K562 (cell line): ENCODE results near the gene DIRAS1. TPM values are rescaled to one million over a fixed set of nuclear protein-coding genes. Genes with fewer than 3 reads are reported as not detected.
A peak's percentile ranks its signal among the peaks of the same experiment; 100 is the strongest.

Experiments used
- ATAC-seq: fragments of 200-7000 bp; cut with Tn5 transposase; 3 replicates; pipeline ENCODE4 v1.9.1; 2020; ENCODE audit warnings: moderate library complexity
- BruUV-seq: library from RNA; stranded (reverse); fragments of 400-500 nt; replicated peaks from 2 replicates; lab custom pipeline; 2021; lab: Mats Ljungman, UMichigan
- CTCF ChIA-PET: fragments of 300-600 bp; formaldehyde crosslinking; extraction: SDS; loops from one replicate; lab custom pipeline; 2021; ENCODE audit warnings: low intra/inter-chr PET ratio; lab: Yijun Ruan, JAX
- POLR2A ChIA-PET: fragments of 300-600, 350-650 bp; sonication (Branson Sonifier 250); formaldehyde crosslinking; extraction: SDS; loops from one replicate; lab custom pipeline; 2021; ENCODE audit warnings: antibody characterized with exemption, inconsistent platforms; lab: Yijun Ruan, JAX
- DNase-seq, 4 experiments: peaks; one replicate each; pipeline versions ENCODE4 v3.0.0 to v3.0.0-alpha.2; 2011 to 2018; ENCODE audit warnings: low spot score in 3 of 4, mixed read lengths in 3 of 4; ENCODE audit errors: extremely low read depth in 1 of 4
- FAIRE-seq: peaks from 2 replicates; lab custom pipeline; 2011; peaks lifted over from hg19 to GRCh38; lab: Jason Lieb, UNC
- H2AFZ ChIP-seq: 2 replicates; pipeline ENCODE4 v1.6.0; 2011; ENCODE audit warnings: low read depth, low read length, control low read depth, inconsistent platforms
- H3K27ac ChIP-seq: fragments of 200-600 bp; 3 replicates; pipeline ENCODE4 v1.8.0; 2011; ENCODE audit warnings: low read depth, mild to moderate bottlenecking, control low read depth, inconsistent platforms, low read length, moderate library complexity, mixed read lengths; ENCODE audit errors: extremely low read depth
- H3K27me3 ChIP-seq, 2 experiments: fragments of 300-600 bp in 1 of 2; 2 replicates in 1 of 2; 3 replicates in 1 of 2; pipeline versions ENCODE4 v1.6.0 to v1.8.0; 2011; ENCODE audit warnings: inconsistent platforms in 2 of 2, low read length in 2 of 2, mild to moderate bottlenecking in 1 of 2, mixed read lengths in 1 of 2, moderate library complexity in 1 of 2; ENCODE audit not compliant: control insufficient read depth in 2 of 2, insufficient read depth in 2 of 2
- H3K36me3 ChIP-seq: fragments of 300-600 bp; 3 replicates; pipeline ENCODE4 v1.8.0; 2011; ENCODE audit warnings: mild to moderate bottlenecking, low read length, inconsistent platforms; ENCODE audit not compliant: control insufficient read depth, insufficient read depth
- H3K4me1 ChIP-seq, 2 experiments: fragments of 200-600 bp in 1 of 2; replicated peaks in 1 of 2; 2 replicates in 1 of 2; 3 replicates in 1 of 2; pipeline versions ENCODE4 v1.5.1 to v1.8.0; 2011; ENCODE audit warnings: inconsistent platforms in 2 of 2, low read length in 2 of 2, mild to moderate bottlenecking in 1 of 2, mixed read lengths in 1 of 2, moderate library complexity in 1 of 2; ENCODE audit not compliant: control insufficient read depth in 2 of 2, insufficient read depth in 2 of 2
- H3K4me2 ChIP-seq: 2 replicates; pipeline ENCODE4 v1.6.1; 2011; ENCODE audit warnings: low read length, control low read depth, inconsistent platforms, mixed read lengths; ENCODE audit not compliant: insufficient read depth
- H3K4me3 ChIP-seq: fragments of 200-600 bp; sonication (generic), shearing (Covaris generic); 2 replicates; pipeline ENCODE4 v1.5.1; 2016; ENCODE audit warnings: control low read depth, inconsistent platforms
- H3K79me2 ChIP-seq: fragments of 200-600 bp; 3 replicates; pipeline ENCODE4 v1.8.0; 2011; ENCODE audit warnings: low read length, inconsistent platforms; ENCODE audit not compliant: control insufficient read depth, insufficient read depth
- H3K9ac ChIP-seq, 2 experiments: 2 replicates each; pipeline versions ENCODE4 v1.6.0 to v1.6.1; 2011; ENCODE audit warnings: low read depth in 2 of 2, low read length in 2 of 2, control low read depth in 1 of 2, inconsistent platforms in 1 of 2, mild to moderate bottlenecking in 1 of 2, mixed read lengths in 1 of 2; ENCODE audit not compliant: insufficient read depth in 1 of 2
- H3K9me1 ChIP-seq: one replicate; pipeline ENCODE4 v1.6.0; 2011; ENCODE audit warnings: inconsistent platforms, mild to moderate bottlenecking, low read length, moderate library complexity; ENCODE audit not compliant: control insufficient read depth, insufficient read depth
- H3K9me3 ChIP-seq: replicated peaks from 2 replicates; pipeline ENCODE4 v1.5.1; 2011; ENCODE audit warnings: low read depth, low read length, inconsistent platforms; ENCODE audit not compliant: control insufficient read depth, insufficient read depth
- H4K20me1 ChIP-seq: replicated peaks from 2 replicates; pipeline ENCODE4 v1.6.1; 2011; ENCODE audit warnings: low read length, inconsistent platforms, mixed read lengths; ENCODE audit not compliant: control insufficient read depth, insufficient read depth
- ARID2 ChIP-seq: fragments of 450-650 bp; IDR thresholded peaks from 2 replicates; pipeline ENCODE4 v1.6.1; 2017; ENCODE audit warnings: antibody characterized with exemption, mild to moderate bottlenecking
- BRF1 ChIP-seq: IDR thresholded peaks from 3 replicates; pipeline ENCODE4 v1.6.1; 2011; ENCODE audit warnings: borderline replicate concordance, mild to moderate bottlenecking; ENCODE audit not compliant: insufficient read length; ENCODE audit errors: extremely low read depth
- CHD2 ChIP-seq: IDR thresholded peaks from 2 replicates; pipeline ENCODE4 v1.6.1; 2011; ENCODE audit warnings: low read depth, low read length
- EP300 ChIP-seq: IDR thresholded peaks from 2 replicates; pipeline ENCODE4 v1.6.1; 2012; ENCODE audit warnings: low read length, improper control_type of control experiment
- MBD2 ChIP-seq: sonication (generic); IDR thresholded peaks from 2 replicates; pipeline ENCODE4 v1.6.1; 2016; ENCODE audit warnings: low read depth, borderline replicate concordance
- MEIS2 ChIP-seq: fragments of 450-650 bp; IDR thresholded peaks from 2 replicates; pipeline ENCODE4 v1.6.1; 2014; ENCODE audit warnings: mild to moderate bottlenecking; ENCODE audit not compliant: partially characterized antibody
- NR4A1 ChIP-seq, 2 experiments: fragments of 250-450 bp in 1 of 2; fragments of 450-650 bp in 1 of 2; sonication (Bioruptor Pico) in 1 of 2; IDR thresholded peaks; 2 replicates each; pipeline versions ENCODE4 v1.4.0 to v1.6.1; 2016 to 2020; ENCODE audit warnings: mild to moderate bottlenecking in 2 of 2, missing compliant biosample characterization in 1 of 2, missing genetic modification characterization in 1 of 2, moderate library complexity in 1 of 2
- PHF21A ChIP-seq: fragments of 450-650 bp; IDR thresholded peaks from 2 replicates; pipeline ENCODE4 v1.6.1; 2017; ENCODE audit warnings: low read depth, borderline replicate concordance
- SMARCA4 ChIP-seq: fragments of 450-650 bp; IDR thresholded peaks from 2 replicates; pipeline ENCODE4 v1.6.1; 2016
- SRSF1 ChIP-seq: fragments of 200-400 bp; formaldehyde crosslinking; IDR thresholded peaks from 2 replicates; pipeline ENCODE4 v1.6.1; 2017; ENCODE audit warnings: mild to moderate bottlenecking, low read depth, low read length, moderate library complexity
- ZBED1 ChIP-seq: IDR thresholded peaks from 2 replicates; pipeline ENCODE4 v1.6.1; 2014
- ZKSCAN3 ChIP-seq: fragments of 250-450 bp; sonication (Bioruptor Pico); IDR thresholded peaks from 2 replicates; pipeline ENCODE4 v1.4.0; 2020
- ZNF274 ChIP-seq: IDR thresholded peaks from 2 replicates; pipeline ENCODE4 v1.6.1; 2011; ENCODE audit warnings: low read depth, mild to moderate bottlenecking, low read length, moderate library complexity, borderline replicate concordance
- ZNF75A ChIP-seq: fragments of 450-650 bp; formaldehyde crosslinking; IDR thresholded peaks from 2 replicates; pipeline ENCODE4 v1.4.0; 2020; ENCODE audit warnings: mild to moderate bottlenecking
- WGBS: fragments of 100-300 bp; shearing (Covaris generic); methylation state at CpG from one replicate; pipeline ENCODE4 v1.1.6; 2016; ENCODE audit warnings: low coverage, mixed read lengths; ENCODE audit not compliant: insufficient coverage; ENCODE audit errors: missing lambda C conversion rate; 5-methylcytosine and 5-hydroxymethylcytosine counted together
- in situ Hi-C: fragments of 300-500 bp; cut with MboI; formaldehyde crosslinking; loops from 4 replicates; pipeline ENCODE4 v1.15.0; 2018; ENCODE audit warnings: inconsistent platforms, mixed read lengths
- intact Hi-C: fragments of 100-400 bp; cut with micrococcal nuclease; formaldehyde crosslinking; loops from 2 replicates; pipeline ENCODE4 v1.14.2; 2022
- polyA plus RNA-seq, 8 experiments: library from polyadenylated mRNA; depleted of rRNA in 4 of 8; stranded (reverse) in 5 of 8; unstranded in 3 of 8; fragments of >200 nt; fragmentation: Nextera tagmentation in 2 of 8; fragmentation: Illumina TruSeq in 1 of 8; extraction: Ambion mirVana in 2 of 8; extraction: Trizol in 1 of 8; gene quantifications; 2 replicates each; pipeline versions ENCODE4 v1.2.1 to v1.2.3, GENCODE V29; 2011 to 2014; ENCODE audit warnings: inconsistent platforms in 1 of 8, missing spikeins in 1 of 8
- total RNA-seq, 7 experiments: library from RNA; depleted of rRNA in 6 of 7; stranded (reverse); fragments of >200 nt in 6 of 7; fragmentation: Illumina TruSeq in 2 of 7; extraction: Trizol in 2 of 7; gene quantifications; 2 replicates each; pipeline versions ENCODE4 v1.2.1 to v1.2.3, GENCODE V29; 2011 to 2021; ENCODE audit warnings: low replicate concordance in 1 of 7
- TF ChIP-seq, protein P1 (sequence below): fragments of 450-650 bp; conservative IDR thresholded peaks from 2 replicates; pipeline ENCODE4 v1.6.1; 2016; ENCODE audit warnings: missing genetic modification characterization, low read depth, mild to moderate bottlenecking, control low read depth, missing compliant biosample characterization

DIRAS1 gene
- total and polyA plus RNA-seq, 9 of the 15 experiments (the other 6 are each of a cell fraction or from before 2014, with no cell fraction given), result 0.11 to 12.0 (median 2.9) TPM

GRCh38 chr19:2678044-2678671, 43.0 kb downstream of the DIRAS1 start:
- H3K79me2 ChIP-seq, result no peaks in the 10 kb centered on the region
- 23% methylated on average over 8 of the region's 8 CpGs for WGBS
- no peaks in the 10 kb centered on the region for H4K20me1 ChIP-seq
- no peak overlapping the region for H3K4me3 ChIP-seq
- ChIA-PET POLR2A (no interaction called here), CTCF (no interaction called here)
- peaks cover 37 to 70% of the 10 kb centered on the region in 2 experiments for H3K27me3 ChIP-seq
- H3K4me1 ChIP-seq, result no peaks in the 10 kb centered on the region; a peak in 2 of 5 replicates
- no peak overlapping the region for H2AFZ ChIP-seq
- H3K9ac ChIP-seq, result no peak overlapping the region
- BruUV-seq, result no TSS peak
- TF ChIP-seq MBD2 (no peak), ZKSCAN3 (CRISPR knock-in tag) (no peak), EP300 (peak; percentile 54; the same call in 1 of the 2 replicates)
- H3K9me1 ChIP-seq, result no peaks in the 10 kb centered on the region
- ATAC-seq (no peak), DNase-seq (no peak), FAIRE-seq (no peak)
- no peak overlapping the region for H3K4me2 ChIP-seq
- intact Hi-C loops, result no loop called here
- no peaks in the 10 kb centered on the region for H3K36me3 ChIP-seq
- H3K9me3 ChIP-seq, result no peaks in the 10 kb centered on the region; the same call in 1 of the 2 replicates
- in situ Hi-C loops, result no loop called here
- no peak overlapping the region for H3K27ac ChIP-seq

DNA sequence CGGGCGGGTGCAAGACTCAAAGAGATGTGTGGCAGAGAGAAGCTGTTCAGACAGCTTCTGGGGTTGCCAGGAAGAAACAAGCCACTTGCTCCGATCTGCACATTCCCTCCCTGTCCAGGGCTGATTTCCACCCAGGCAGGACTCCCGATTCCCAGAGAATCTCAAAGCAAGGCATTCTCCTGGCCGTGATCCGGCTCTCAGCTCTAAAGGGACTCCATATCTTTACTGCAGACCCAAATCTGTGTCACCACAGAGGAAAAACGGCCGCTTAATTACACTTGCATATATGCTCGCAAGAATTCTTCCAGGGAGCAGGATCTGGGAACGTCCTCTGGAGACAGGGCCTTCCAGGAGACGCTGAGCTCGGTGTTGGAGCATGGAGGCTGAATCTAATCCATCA, 44.3 kb downstream of the DIRAS1 start:
- Histone ChIP-seq H2AFZ (no peak overlapping the region), H3K9me3 (no peaks in the 10 kb centered on the region; the same call in 1 of the 2 replicates), H3K4me2 (no peak overlapping the region), H3K36me3 (no peaks in the 10 kb centered on the region), H3K4me3 (no peak overlapping the region), H3K79me2 (no peaks in the 10 kb centered on the region), H3K27ac (no peak overlapping the region), H3K27me3 (peaks cover 34 to 68% of the 10 kb centered on the region in 2 experiments), H3K4me1 (no peaks in the 10 kb centered on the region; a peak in 2 of 5 replicates), H4K20me1 (no peaks in the 10 kb centered on the region), H3K9me1 (no peaks in the 10 kb centered on the region), H3K9ac (no peak overlapping the region; a peak in 1 of 4 replicates)
- 4% methylated on average over 11 of the region's 12 CpGs for WGBS
- in situ Hi-C loops, result no loop called here
- CTCF ChIA-PET, result no interaction called here
- intact Hi-C loops, result no loop called here
- DNase-seq (no peak), ATAC-seq (no peak), FAIRE-seq (no peak)
- BruUV-seq, result no TSS peak
- POLR2A ChIA-PET, result interaction anchor here (0.6 kb wide), 1 partner anchor 508 kb away, joined by 3 read pairs; no protein-coding TSS in a partner anchor
- TF ChIP-seq SRSF1 (no peak), ZBED1 (no peak), BRF1 (no peak), ARID2 (no peak), SMARCA4 (no peak), ZNF274 (no peak), MEIS2 (no peak), NR4A1 (CRISPR knock-in tag; IDR thresholded peaks at IDR 0.05) (no peak), NR4A1 (tag; IDR thresholded peaks at IDR 0.05) (no peak), CHD2 (no peak), ZNF75A (no peak), PHF21A (no peak)
- TF ChIP-seq, protein P1, sequence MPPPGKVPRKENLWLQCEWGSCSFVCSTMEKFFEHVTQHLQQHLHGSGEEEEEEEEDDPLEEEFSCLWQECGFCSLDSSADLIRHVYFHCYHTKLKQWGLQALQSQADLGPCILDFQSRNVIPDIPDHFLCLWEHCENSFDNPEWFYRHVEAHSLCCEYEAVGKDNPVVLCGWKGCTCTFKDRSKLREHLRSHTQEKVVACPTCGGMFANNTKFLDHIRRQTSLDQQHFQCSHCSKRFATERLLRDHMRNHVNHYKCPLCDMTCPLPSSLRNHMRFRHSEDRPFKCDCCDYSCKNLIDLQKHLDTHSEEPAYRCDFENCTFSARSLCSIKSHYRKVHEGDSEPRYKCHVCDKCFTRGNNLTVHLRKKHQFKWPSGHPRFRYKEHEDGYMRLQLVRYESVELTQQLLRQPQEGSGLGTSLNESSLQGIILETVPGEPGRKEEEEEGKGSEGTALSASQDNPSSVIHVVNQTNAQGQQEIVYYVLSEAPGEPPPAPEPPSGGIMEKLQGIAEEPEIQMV (tag), result no peak
